NCI-H2227 (cell line): Measurements from ENCODE around the gene RABGGTA.
"Not testable (repeated sequence)": the region's sequence is repeated elsewhere in the genome, so short reads cannot be mapped to it uniquely, and the experiment has no call there.

Source experiments
- DNase-seq: peaks from one replicate; lab custom pipeline; 2025; ENCODE audit not compliant: unreplicated experiment; lab: John Stamatoyannopoulos, UW

RABGGTA gene

DNA sequence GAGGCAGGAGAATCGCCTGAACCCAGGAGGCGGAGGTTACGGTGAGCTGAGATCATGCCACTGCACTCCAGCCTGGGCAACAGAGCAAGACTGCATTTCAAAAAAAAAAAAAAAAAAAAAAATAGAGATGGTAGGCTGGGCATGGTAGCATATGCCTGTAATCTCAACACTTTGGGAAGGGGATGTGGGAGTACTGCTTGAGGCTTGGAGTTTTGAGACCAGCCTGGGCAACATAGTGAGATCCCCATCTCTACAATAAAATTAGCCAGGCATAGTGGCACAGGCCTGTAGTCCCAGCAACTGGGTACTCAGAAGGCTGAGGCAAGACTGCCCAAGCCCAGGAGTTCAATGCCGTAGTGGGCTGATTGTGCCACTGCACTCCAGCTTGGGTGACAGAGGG is 48.4 kb downstream of the RABGGTA start:
- not testable (repeated sequence) for DNase-seq

DNA sequence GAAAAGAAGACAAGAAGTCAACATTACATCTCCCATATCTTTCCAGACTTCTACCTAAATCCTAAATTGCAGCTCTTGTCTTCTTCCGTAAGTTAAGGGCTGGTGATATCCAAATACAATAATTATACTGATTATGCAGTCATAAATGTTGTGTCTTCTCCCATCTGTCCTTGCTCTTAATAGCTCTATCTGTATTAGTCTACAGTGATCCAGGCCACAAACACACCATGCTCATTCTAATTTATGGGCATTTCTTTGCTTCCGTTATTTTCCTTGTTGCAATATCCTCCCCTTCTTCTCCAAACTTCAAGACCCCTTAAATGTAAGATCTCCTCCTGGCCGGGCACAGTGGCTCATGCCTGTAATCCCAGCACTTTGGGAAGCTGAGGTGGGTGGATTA is 51.9 kb downstream of the RABGGTA start:
- no peak for DNase-seq

GRCh38 chr14:24219080-24219479 is 52.3 kb downstream of the RABGGTA start:
- DNase-seq: no peak

DNA sequence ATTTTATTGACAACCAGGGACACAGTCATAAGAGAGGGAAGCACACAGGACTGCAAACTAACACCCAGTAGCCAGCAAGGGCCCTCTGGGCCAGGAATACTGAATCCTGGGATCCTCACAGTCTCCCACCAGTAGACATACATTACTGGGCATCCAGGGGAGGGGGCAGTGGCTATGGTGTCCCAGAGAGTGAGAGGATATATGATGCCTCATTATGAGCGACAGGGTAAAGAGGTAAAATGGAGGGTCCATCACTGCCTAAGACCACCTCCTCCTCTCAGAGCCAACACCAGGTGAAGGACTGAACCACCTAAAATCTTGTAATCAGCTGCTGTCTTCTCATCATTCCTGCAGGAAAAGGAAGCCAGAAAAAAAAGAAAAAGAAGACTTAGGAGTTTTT is 54.5 kb downstream of the RABGGTA start:
- not testable (repeated sequence) for DNase-seq

DNA sequence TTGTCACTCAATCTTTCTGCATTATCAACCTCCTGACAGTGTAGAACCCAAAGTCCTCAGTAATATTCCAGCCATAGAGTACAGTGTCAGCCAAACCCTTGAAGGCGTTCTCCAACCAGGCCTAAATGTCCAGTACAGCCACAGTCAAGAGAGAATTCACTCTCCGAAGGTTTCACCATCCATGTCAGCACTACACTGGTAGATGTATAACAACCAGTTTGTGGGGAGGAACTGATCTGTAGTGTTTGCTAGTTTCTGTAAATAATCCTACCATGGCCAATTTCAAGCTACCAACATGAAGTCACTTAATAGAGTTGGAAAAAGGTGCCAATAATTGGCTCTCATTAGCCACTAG is 55.1 kb downstream of the RABGGTA start:
- no peak for DNase-seq
